Activated CD4-positive, alpha-beta T cell treated with anti-CD3 and anti-CD28 coated beads, Interleukin-2, amount 10 ng/mL, durations not matched to agents 7 days and 5 days (primary cell): Measurements from ENCODE around the gene ZNRD2. TPM values are rescaled to one million over a fixed set of nuclear protein-coding genes. Genes with fewer than 3 reads are reported as not detected.

Source experiments
- CTCF ChIA-PET: fragments of 350-600 bp; sonication (Branson Sonifier 250); formaldehyde crosslinking; loops from one replicate; lab custom pipeline; 2021; ENCODE audit warnings: antibody characterized with exemption; lab: Charles Lee
- POLR2A ChIA-PET: fragments of 350-600 bp; sonication (Branson Sonifier 250); formaldehyde crosslinking; loops from one replicate; lab custom pipeline; 2021; ENCODE audit warnings: antibody characterized with exemption; lab: Charles Lee
- DNase-seq: peaks from one replicate; pipeline ENCODE4 v3.0.0-alpha.2; 2020
- H3K27ac Mint-ChIP-seq: one replicate; pipeline ENCODE4 v1.8.0; 2021; ENCODE audit warnings: mild to moderate bottlenecking, moderate library complexity, mixed read lengths
- H3K27me3 Mint-ChIP-seq: one replicate; pipeline ENCODE4 v1.8.0; 2021; ENCODE audit warnings: mixed read lengths
- H3K36me3 Mint-ChIP-seq: one replicate; pipeline ENCODE4 v1.8.0; 2021; ENCODE audit warnings: low read depth, mixed read lengths
- H3K4me1 Mint-ChIP-seq: one replicate; pipeline ENCODE4 v1.8.0; 2021; ENCODE audit warnings: mixed read lengths
- H3K4me3 Mint-ChIP-seq: one replicate; pipeline ENCODE4 v1.8.0; 2021; ENCODE audit warnings: mild to moderate bottlenecking, moderate library complexity, mixed read lengths
- H3K9me3 Mint-ChIP-seq: one replicate; pipeline ENCODE4 v1.8.0; 2021; ENCODE audit warnings: mixed read lengths
- total RNA-seq, 2 experiments: library from RNA; stranded (reverse); gene quantifications; one replicate each; pipeline ENCODE4 v1.2.3, GENCODE V29; 2021

ZNRD2 gene
- total RNA-seq, 2 experiments from 2014 or later, result 32.4 to 35.4 TPM

GRCh38 chr11:65612691-65613090 lies 42.4 kb downstream of the ZNRD2 start:
- POLR2A ChIA-PET, result interaction anchor here (0.6 kb wide), 1 partner anchor 272 kb away, joined by 3 read pairs; no protein-coding TSS in a partner anchor
- Mint-ChIP-seq H3K9me3 (no peaks in the 10 kb centered on the region), H3K27me3 (no peaks in the 10 kb centered on the region), H3K36me3 (peaks cover 31% of the 10 kb centered on the region), H3K27ac (peak overlapping the region; percentile 91), H3K4me1 (peaks cover 65% of the 10 kb centered on the region), H3K4me3 (peak overlapping the region; percentile 95)
- no peak for DNase-seq
- CTCF ChIA-PET, result interaction anchor here (1.0 to 4.5 kb wide), 12 partner anchors 9 to 99 kb away, joined by 3 to 34 read pairs (median 4); partner anchors contain the start of genes FAM89B, KAT5, SIPA1 and ZNRD2

DNA sequence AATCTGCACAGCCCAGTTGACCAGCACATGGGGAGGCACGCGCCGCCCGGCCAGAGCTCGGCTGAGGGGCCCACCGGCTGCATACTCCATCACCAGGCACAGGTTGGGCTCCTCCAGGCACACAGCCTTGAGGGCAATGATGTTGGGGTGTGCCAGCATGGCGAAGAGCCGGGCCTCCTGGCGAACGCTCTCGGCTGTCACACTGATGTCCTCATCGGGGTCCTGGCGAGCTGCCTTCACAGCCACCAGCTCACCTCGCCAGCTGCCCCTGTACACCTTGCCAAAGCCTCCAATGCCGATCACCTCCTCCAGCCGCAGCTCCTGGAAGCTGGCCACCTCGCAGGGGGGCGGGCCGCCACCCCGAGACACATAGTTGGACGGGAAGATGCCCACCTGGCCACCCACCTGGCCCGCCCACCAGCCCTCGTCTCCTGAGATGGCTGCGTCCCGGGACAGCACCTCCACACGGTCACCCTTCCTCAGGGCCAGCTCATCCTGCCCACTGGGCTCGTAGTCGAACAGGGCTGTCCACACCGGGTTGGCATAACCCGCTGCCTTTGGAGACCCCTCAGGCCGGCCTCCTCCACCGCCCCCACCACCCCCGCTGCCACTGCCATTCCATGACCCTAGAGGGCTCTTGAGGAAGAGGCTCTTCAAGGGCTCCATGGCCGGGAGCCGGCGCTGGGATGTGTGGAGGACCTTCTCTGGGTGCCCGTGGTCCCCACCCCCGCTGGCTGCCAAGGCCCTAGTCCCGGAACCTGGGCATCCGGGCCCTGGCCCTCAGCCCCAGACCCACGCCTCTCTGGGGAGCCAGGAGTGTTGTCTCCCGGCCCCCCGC lies 43.0 kb downstream of the ZNRD2 start:
- Mint-ChIP-seq H3K4me1 (peaks cover 64% of the 10 kb centered on the region), H3K27ac (peak overlapping the region; percentile 91), H3K27me3 (no peaks in the 10 kb centered on the region), H3K9me3 (no peaks in the 10 kb centered on the region), H3K36me3 (peaks cover 29% of the 10 kb centered on the region), H3K4me3 (peak overlapping the region; percentile 95)
- POLR2A ChIA-PET, result interaction anchor here (0.6 kb wide), 2 partner anchors 271 to 368 kb away, joined by 3 to 12 read pairs; no protein-coding TSS in a partner anchor
- CTCF ChIA-PET, result interaction anchor here (1.0 to 4.5 kb wide), 13 partner anchors 10 to 167 kb away, joined by 3 to 34 read pairs (median 4); partner anchors contain the start of genes FAM89B, KAT5, SIPA1 and ZNRD2
- DNase-seq, result peak; percentile 19

DNA sequence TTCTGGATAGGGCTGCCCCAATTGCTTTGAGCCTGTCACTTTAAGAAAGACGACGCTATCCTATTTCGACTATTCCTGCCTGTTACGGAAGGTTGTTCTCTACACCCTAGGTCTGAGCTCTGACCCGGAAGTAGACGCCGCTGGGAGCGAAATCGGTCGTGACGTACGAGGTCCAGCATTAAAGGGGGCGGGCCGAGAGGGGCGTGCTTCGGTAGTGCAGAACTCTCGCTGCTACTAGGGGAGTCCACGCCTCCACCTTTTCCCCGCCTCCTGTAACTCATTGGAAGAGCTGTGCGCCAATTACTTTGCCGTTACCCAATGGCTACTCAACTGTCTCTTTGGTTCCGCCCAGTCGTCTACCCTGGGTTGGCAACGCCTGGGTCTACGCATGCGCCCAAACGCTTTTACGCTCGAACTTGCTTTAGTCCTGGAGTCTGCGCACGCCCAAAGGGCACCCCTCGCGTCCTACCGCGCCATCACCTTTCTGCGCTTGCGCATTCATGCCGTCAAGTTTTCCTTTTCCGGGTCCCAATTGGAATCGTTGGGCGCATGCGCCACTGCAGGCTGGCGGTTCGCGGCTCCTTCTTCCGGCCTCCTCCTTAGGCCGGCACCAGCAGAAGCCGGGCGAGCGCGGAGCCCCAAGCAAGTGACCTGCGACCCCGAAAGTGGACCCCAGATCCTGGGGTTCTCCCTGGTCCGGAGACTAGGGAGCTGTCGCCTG lies 45.1 kb downstream of the ZNRD2 start, which contains the start of gene PCNX3:
TSS of gene PCNX3 (plus strand) at position 548 of the 721 bp plus-strand sequence. CDS start 536 bp downstream, outside the sequence.
- peaks cover 27% of the 10 kb centered on the region for H3K36me3 Mint-ChIP-seq
- peak within 1 kb of the TSS; percentile 97 for H3K27ac Mint-ChIP-seq
- ChIA-PET POLR2A (interaction anchor here (0.6 to 1.2 kb wide), 6 partner anchors 111 to 281 kb away, joined by 3 to 5 read pairs (median 4); partner anchors contain the start of gene MALAT1), CTCF (interaction anchor here (0.5 to 4.5 kb wide), 17 partner anchors 11 to 149 kb away, joined by 3 to 34 read pairs (median 3); partner anchors contain the start of genes EHBP1L1, FAM89B, KAT5 and SIPA1)
- peak; percentile 100 for DNase-seq
- no peaks in the 10 kb centered on the region for H3K27me3 Mint-ChIP-seq
- peak within 1 kb of the TSS; percentile 95 for H3K4me3 Mint-ChIP-seq
- H3K9me3 Mint-ChIP-seq, result no peaks in the 10 kb centered on the region
- peaks cover 50% of the 10 kb centered on the region for H3K4me1 Mint-ChIP-seq

GRCh38 chr11:65615950-65616574 lies 45.8 kb downstream of the ZNRD2 start:
- Mint-ChIP-seq H3K36me3 (peaks cover 30% of the 10 kb centered on the region), H3K27ac (peak overlapping the region; percentile 97), H3K4me3 (peak overlapping the region; percentile 95), H3K27me3 (no peaks in the 10 kb centered on the region), H3K9me3 (no peaks in the 10 kb centered on the region), H3K4me1 (peaks cover 43% of the 10 kb centered on the region)
- CTCF ChIA-PET, result interaction anchor here (1.1 to 4.5 kb wide), 11 partner anchors 9 to 203 kb away, joined by 3 to 34 read pairs (median 5); partner anchors contain the start of genes EHBP1L1, FAM89B, KAT5 and SIPA1
- POLR2A ChIA-PET, result interaction anchor here (1.2 kb wide), 2 partner anchors 116 to 117 kb away, joined by 3 to 5 read pairs; partner anchors contain the start of gene MALAT1
- peak; percentile 51 for DNase-seq

DNA sequence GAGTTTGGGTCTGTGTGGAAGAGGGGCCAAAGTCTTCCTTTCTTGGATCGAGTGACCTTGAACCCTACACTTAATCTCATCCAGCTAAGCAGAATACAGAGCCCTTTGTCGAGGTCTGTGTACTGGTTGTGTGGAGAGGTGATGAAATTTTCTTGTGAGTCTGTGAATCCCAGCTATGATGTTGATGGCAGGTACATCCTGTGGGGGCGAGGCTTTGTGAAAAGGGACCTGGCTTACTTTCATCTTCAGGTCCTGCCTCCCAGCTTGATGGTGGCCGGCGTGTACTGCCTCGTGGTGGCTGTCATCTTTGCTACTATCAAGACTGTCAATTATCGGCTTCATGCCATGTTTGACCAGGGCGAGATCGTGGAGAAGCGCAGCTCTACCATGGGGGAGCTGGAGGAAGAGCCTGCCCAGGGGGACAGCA lies 46.3 kb downstream of the ZNRD2 start:
- POLR2A ChIA-PET, result no interaction called here
- Mint-ChIP-seq H3K27me3 (no peaks in the 10 kb centered on the region), H3K4me3 (peak overlapping the region; percentile 93), H3K36me3 (peaks cover 32% of the 10 kb centered on the region), H3K4me1 (peaks cover 38% of the 10 kb centered on the region), H3K9me3 (no peaks in the 10 kb centered on the region), H3K27ac (peak overlapping the region; percentile 91)
- peak; percentile 46 for DNase-seq
- CTCF ChIA-PET, result interaction anchor here (1.1 to 3.8 kb wide), 6 partner anchors 9 to 202 kb away, joined by 3 to 24 read pairs (median 5); partner anchors contain the start of gene SIPA1

DNA sequence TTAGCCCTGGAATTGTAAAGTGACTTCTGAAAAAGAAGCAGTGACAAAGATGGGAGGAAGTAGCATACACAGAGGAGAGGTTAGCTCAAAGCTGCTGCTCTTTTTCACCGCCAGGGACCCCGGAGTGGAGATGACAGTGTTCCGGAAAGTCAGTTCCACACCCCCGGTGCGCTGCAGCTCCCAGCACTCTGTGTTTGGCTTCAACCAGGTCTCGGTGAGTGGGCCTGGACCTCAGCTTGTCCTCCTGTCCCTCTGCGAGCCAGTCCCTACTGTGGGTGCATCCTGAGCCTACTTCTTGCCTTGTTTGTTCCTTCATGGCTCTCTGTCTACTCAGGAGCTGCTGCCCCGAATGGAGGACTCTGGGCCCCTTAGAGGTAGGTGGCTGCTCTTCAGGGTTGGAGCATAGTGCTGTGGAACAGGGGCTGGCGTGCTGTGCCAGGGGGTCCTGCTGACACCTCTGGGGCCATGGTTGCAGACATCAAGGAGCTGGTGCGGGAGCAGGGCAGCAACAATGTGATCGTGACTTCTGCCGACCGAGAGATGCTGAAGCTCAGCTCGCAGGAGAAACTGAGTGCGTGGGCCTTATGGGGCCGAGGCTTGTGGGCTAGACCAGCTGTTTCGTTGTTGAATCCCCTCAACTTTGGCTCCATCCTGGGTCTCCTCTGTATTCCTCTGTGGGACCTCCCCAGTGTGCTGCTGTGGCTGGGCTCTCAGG lies 47.0 kb downstream of the ZNRD2 start:
- Mint-ChIP-seq H3K27me3 (no peaks in the 10 kb centered on the region), H3K4me1 (peaks cover 32% of the 10 kb centered on the region), H3K36me3 (peaks cover 32% of the 10 kb centered on the region), H3K4me3 (peak overlapping the region; percentile 93), H3K27ac (peak overlapping the region; percentile 91), H3K9me3 (no peaks in the 10 kb centered on the region)
- ChIA-PET POLR2A (no interaction called here), CTCF (interaction anchor here (1.1 to 3.8 kb wide), 5 partner anchors 8 to 202 kb away, joined by 3 to 24 read pairs (median 7); partner anchors contain the start of gene SIPA1)
- DNase-seq, result no peak

DNA sequence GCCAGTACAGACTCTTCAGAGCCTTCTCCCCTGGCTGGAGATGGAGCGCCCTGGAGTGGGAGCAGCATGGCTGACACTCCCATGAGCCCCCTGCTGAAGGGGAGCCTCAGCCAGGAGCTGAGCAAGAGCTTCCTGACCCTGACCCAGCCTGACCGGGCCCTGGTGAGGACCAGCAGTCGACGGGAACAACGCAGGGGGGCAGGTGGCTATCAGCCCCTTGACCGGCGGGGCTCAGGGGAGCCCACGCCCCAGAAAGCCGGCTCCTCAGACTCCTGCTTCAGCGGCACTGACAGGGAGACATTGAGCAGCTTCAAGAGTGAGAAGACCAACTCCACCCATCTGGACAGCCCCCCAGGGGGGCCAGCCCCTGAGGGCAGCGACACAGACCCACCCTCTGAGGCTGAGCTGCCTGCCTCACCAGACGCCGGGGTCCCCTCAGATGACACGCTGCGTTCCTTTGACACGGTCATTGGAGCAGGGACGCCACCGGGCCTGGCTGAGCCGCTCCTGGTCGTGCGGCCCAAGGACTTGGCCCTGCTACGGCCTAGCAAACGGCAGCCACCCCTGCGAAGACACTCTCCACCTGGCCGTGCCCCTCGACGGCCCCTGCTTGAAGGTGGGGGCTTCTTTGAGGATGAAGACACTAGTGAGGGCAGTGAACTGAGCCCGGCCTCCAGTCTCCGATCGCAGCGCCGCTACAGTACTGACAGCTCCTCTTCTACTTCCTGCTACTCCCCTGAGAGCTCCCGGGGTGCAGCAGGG lies 47.9 kb downstream of the ZNRD2 start:
- Mint-ChIP-seq H3K4me1 (peaks cover 23% of the 10 kb centered on the region), H3K36me3 (peaks cover 31% of the 10 kb centered on the region), H3K9me3 (no peaks in the 10 kb centered on the region), H3K27ac (no peak overlapping the region), H3K4me3 (no peak overlapping the region), H3K27me3 (no peaks in the 10 kb centered on the region)
- ChIA-PET POLR2A (no interaction called here), CTCF (interaction anchor here (0.9 to 3.8 kb wide), 5 partner anchors 7 to 24 kb away, joined by 3 to 24 read pairs (median 7); partner anchors contain the start of gene SIPA1)
- no peak for DNase-seq

GRCh38 chr11:65618763-65619162 lies 48.5 kb downstream of the ZNRD2 start:
- Mint-ChIP-seq H3K4me3 (no peak overlapping the region), H3K27me3 (no peaks in the 10 kb centered on the region), H3K36me3 (peaks cover 31% of the 10 kb centered on the region), H3K4me1 (peaks cover 21% of the 10 kb centered on the region), H3K9me3 (no peaks in the 10 kb centered on the region), H3K27ac (no peak overlapping the region)
- ChIA-PET POLR2A (no interaction called here), CTCF (interaction anchor here (0.9 to 1.2 kb wide), 2 partner anchors 12 to 25 kb away, joined by 3 read pairs; no protein-coding TSS in a partner anchor)
- DNase-seq, result no peak

- peak overlapping the region; percentile 63 for H3K27ac Mint-ChIP-seq
- DNase-seq, result no peak
- H3K27me3 Mint-ChIP-seq, result no peaks in the 10 kb centered on the region
- H3K9me3 Mint-ChIP-seq, result no peaks in the 10 kb centered on the region
- CTCF ChIA-PET, result no interaction called here
- POLR2A ChIA-PET, result no interaction called here
- H3K4me3 Mint-ChIP-seq, result no peak overlapping the region
- H3K4me1 Mint-ChIP-seq, result peaks cover 21% of the 10 kb centered on the region
- peaks cover 29% of the 10 kb centered on the region for H3K36me3 Mint-ChIP-seq
Measured at GRCh38 chr11:65619281-65619928, 49.1 kb downstream of the ZNRD2 start.

DNA sequence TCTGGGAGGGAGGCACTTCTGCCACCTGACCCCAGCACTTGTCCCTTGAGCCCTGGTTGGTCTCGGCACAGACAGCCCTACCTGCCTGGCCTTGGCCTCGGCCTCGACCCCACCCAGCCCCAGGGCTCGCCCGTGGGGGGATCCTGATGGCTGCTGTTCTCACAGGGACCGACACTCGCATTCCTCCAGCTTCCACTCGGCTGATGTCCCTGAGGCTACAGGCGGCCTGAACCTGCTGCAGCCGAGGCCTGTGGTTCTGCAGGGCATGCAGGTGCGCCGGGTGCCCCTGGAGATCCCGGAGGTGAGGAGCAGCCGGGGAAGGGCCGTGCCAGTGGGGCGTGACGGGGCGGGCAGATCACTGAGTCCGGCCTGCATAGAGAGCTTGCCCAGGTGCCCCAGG lies 50.4 kb downstream of the ZNRD2 start:
- peaks cover 33% of the 10 kb centered on the region for H3K36me3 Mint-ChIP-seq
- POLR2A ChIA-PET, result no interaction called here
- no peak overlapping the region for H3K4me3 Mint-ChIP-seq
- no peak for DNase-seq
- H3K27me3 Mint-ChIP-seq, result no peaks in the 10 kb centered on the region
- CTCF ChIA-PET, result no interaction called here
- no peaks in the 10 kb centered on the region for H3K9me3 Mint-ChIP-seq
- no peak overlapping the region for H3K27ac Mint-ChIP-seq
- H3K4me1 Mint-ChIP-seq, result peaks cover 21% of the 10 kb centered on the region
